Loucy (cell line): Measurements from ENCODE around the gene TPRG1.

Source experiments
- EZH2phosphoT487 ChIP-seq: fragments of 200-600 bp; IDR thresholded peaks from 2 replicates; pipeline ENCODE4 v1.6.1; 2018; ENCODE audit warnings: antibody characterized with exemption, mild to moderate bottlenecking, moderate library complexity, borderline replicate concordance
- TF ChIP-seq, protein P1 (sequence below): fragments of 200-600 bp; sonication (generic); conservative IDR thresholded peaks from 2 replicates; pipeline ENCODE4 v1.5.1; 2014; ENCODE audit warnings: mild to moderate bottlenecking, antibody characterized with exemption, low read length

DNA sequence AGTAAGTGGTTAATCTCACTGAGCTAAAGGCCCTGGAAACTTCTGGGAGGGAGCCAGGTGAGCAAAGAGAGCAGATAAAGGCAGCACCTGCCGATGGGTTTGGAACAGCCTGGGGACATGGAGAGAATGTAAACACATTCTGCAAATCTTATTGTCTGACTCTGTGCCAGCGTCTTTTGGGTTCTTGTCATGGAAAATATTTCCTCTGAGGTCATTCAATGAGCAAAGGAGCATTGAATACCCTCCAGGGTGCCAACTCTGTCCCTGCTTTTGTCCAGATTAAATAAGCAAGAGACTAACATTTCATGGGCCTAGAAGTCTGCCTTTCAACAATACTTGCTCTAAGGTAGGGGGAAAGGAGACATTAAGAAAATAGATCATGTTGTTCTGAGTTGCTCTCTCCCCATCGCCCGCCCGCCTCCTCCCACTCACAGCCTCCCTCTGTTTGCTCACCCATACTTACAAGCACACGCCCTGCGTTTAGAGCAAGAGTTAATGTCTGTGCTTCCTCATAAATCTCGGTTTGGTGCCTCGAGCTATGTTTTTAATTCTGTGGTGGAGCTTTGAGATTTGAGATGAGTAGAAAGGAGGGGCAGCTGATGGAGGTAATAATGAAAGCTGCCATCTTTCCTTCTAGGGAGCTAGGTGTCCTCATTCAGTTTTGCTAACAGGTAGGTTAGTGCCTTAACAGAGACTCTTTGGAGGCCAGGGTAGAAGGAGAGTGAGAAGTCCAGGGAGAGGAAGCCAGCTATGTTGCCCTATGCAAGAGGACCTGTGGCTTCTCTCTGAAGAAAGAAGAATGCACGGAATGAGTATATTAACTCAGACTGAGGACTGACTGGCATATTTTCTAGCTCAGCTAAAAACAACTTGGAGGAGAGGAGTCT is 132.9 kb downstream of the TPRG1 start:
- TF ChIP-seq, protein P1, sequence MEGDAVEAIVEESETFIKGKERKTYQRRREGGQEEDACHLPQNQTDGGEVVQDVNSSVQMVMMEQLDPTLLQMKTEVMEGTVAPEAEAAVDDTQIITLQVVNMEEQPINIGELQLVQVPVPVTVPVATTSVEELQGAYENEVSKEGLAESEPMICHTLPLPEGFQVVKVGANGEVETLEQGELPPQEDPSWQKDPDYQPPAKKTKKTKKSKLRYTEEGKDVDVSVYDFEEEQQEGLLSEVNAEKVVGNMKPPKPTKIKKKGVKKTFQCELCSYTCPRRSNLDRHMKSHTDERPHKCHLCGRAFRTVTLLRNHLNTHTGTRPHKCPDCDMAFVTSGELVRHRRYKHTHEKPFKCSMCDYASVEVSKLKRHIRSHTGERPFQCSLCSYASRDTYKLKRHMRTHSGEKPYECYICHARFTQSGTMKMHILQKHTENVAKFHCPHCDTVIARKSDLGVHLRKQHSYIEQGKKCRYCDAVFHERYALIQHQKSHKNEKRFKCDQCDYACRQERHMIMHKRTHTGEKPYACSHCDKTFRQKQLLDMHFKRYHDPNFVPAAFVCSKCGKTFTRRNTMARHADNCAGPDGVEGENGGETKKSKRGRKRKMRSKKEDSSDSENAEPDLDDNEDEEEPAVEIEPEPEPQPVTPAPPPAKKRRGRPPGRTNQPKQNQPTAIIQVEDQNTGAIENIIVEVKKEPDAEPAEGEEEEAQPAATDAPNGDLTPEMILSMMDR = no peak
- TF ChIP-seq EZH2phosphoT487 = no peak
